HFFc6 (cell line): ENCODE data around the gene PLEKHO1. TPM values are rescaled to one million over a fixed set of nuclear protein-coding genes. Genes with fewer than 3 reads are reported as not detected.

Source experiments
- DNase-seq: peaks from one replicate; pipeline ENCODE4 v3.0.0-alpha.2; 2018
- H3K27ac Mint-ChIP-seq: 2 replicates; pipeline ENCODE4 v1.8.0; 2020; ENCODE audit warnings: mild to moderate bottlenecking, mixed read lengths
- H3K27me3 Mint-ChIP-seq: 2 replicates; pipeline ENCODE4 v1.8.0; 2021; ENCODE audit warnings: mild to moderate bottlenecking, moderate library complexity, mixed read lengths; ENCODE audit not compliant: insufficient read depth
- H3K36me3 Mint-ChIP-seq: 2 replicates; pipeline ENCODE4 v1.8.0; 2021; ENCODE audit warnings: low read depth, mixed read lengths
- H3K4me1 Mint-ChIP-seq: 2 replicates; pipeline ENCODE4 v1.8.0; 2020; ENCODE audit warnings: low read depth, mixed read lengths
- H3K4me3 Mint-ChIP-seq: 2 replicates; pipeline ENCODE4 v1.8.0; 2020; ENCODE audit warnings: mild to moderate bottlenecking, moderate library complexity, mixed read lengths
- H3K9me3 Mint-ChIP-seq: 2 replicates; pipeline ENCODE4 v1.8.0; 2020; ENCODE audit warnings: mild to moderate bottlenecking, mixed read lengths
- total RNA-seq, 6 experiments: library from RNA; stranded (reverse); fragmentation: NEBNext Ultra II Directional; extraction: Animal tissue kit (Norgen Biotek cat#: 25700); gene quantifications; 2 replicates in 1 of 6; 3 replicates in 5 of 6; pipeline ENCODE4 v1.2.3, GENCODE V29; 2021
- TF ChIP-seq, protein P1 (sequence below): fragments of 200-600 bp; sonication (generic); IDR thresholded peaks from 2 replicates; pipeline ENCODE4 v1.5.0; 2021; ENCODE audit warnings: antibody characterized with exemption, mild to moderate bottlenecking

The PLEKHO1 gene
- total RNA-seq, 6 experiments from 2014 or later, result 30.9 to 36.7 (median 32.6) TPM

DNA sequence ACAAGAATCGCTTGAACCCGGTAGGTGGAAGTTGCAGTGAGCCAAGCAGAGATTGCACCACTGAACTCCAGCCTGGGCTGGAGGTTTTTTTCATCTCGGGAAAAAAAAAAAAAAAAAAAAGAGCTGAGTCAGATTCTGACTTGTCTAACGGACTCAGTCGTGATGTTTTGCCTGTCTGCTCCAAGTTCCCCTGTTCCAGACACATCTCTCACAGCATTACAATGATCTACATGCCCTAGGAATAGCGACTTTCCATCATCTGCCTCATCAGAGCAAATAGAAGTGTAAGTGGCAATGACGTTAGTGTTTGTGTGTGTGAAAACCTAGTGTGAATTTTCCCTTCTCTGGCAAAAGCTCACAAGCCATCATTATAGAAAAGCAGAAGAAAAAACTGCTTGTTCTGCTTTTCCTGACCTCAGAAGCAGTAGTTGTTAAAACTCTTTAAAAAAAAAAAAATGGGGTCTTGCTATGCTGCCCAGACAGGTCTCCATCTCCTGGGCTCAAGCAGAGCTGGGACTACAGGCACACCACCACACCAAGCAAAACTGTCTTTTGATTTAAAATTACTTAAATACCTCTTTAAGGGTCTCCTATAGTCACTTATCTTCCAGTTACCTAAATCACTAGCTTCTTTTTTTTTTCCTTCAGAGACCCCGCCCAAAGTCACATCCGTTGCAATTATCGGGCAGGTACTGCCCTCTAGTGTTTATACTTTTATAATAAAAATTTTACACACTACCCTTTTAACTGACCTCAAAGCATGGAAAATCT is 37.3 kb downstream of the PLEKHO1 start:
- Mint-ChIP-seq H3K27ac (peak overlapping the region; percentile 87), H3K36me3 (no peaks in the 10 kb centered on the region; the same call in 1 of the 2 replicates), H3K9me3 (no peaks in the 10 kb centered on the region), H3K27me3 (no peaks in the 10 kb centered on the region; the same call in 1 of the 2 replicates), H3K4me1 (peaks cover 41% of the 10 kb centered on the region), H3K4me3 (peak overlapping the region; percentile 69)
- TF ChIP-seq, protein P1, sequence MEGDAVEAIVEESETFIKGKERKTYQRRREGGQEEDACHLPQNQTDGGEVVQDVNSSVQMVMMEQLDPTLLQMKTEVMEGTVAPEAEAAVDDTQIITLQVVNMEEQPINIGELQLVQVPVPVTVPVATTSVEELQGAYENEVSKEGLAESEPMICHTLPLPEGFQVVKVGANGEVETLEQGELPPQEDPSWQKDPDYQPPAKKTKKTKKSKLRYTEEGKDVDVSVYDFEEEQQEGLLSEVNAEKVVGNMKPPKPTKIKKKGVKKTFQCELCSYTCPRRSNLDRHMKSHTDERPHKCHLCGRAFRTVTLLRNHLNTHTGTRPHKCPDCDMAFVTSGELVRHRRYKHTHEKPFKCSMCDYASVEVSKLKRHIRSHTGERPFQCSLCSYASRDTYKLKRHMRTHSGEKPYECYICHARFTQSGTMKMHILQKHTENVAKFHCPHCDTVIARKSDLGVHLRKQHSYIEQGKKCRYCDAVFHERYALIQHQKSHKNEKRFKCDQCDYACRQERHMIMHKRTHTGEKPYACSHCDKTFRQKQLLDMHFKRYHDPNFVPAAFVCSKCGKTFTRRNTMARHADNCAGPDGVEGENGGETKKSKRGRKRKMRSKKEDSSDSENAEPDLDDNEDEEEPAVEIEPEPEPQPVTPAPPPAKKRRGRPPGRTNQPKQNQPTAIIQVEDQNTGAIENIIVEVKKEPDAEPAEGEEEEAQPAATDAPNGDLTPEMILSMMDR, result peak; percentile 84
- DNase-seq, result peak; percentile 41

DNA sequence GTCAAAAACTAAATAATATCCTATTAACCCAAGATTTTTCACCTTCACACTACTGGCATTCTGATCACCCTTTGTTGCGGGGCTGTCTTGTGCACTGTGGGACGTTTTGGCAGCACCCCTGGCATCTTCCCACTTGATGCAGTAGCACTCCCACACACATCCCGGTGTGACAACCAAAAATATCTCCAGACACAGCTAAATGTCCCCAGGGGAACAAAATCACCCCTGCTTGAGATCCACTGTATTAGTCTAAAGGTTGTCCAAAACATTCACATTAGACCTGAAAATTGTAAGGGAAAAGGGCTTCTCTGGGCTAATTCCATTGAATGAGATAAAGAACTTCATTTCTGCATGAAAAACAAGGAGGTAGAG is 37.8 kb downstream of the PLEKHO1 start:
- no peak for DNase-seq
- H3K4me3 Mint-ChIP-seq, result peak overlapping the region; percentile 69
- peaks cover 47% of the 10 kb centered on the region for H3K4me1 Mint-ChIP-seq
- peaks cover 1% of the 10 kb centered on the region; the same call in 1 of the 2 replicates for H3K27me3 Mint-ChIP-seq
- no peaks in the 10 kb centered on the region; the same call in 1 of the 2 replicates for H3K36me3 Mint-ChIP-seq
- TF ChIP-seq, protein P1, result peak; percentile 47
- no peaks in the 10 kb centered on the region for H3K9me3 Mint-ChIP-seq
- H3K27ac Mint-ChIP-seq, result peak overlapping the region; percentile 87

DNA sequence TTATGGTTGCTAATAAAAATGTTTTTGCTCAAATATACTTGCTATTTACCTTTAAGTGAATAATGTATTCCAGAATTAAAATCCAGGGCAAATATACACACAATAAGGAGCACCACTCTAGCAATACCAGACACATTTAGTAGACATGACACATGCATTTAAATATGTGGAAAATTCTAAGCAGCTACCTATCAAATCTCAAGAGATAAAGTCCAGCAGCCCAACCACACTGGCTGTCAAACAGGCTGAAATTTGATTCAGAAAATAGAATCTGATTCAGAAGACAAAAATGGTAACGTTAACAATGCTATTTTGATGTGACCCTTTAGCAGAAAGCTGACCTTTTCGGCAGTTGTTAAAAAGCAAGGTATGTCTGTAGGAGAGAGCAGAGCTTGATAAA is 42.3 kb downstream of the PLEKHO1 start:
- peak overlapping the region; percentile 63 for H3K27ac Mint-ChIP-seq
- DNase-seq, result peak; percentile 72
- H3K36me3 Mint-ChIP-seq, result no peaks in the 10 kb centered on the region; the same call in 1 of the 2 replicates
- H3K9me3 Mint-ChIP-seq, result no peaks in the 10 kb centered on the region
- H3K27me3 Mint-ChIP-seq, result peaks cover 2% of the 10 kb centered on the region; the same call in 1 of the 2 replicates
- TF ChIP-seq, protein P1, result no peak
- peak overlapping the region; percentile 43 for H3K4me3 Mint-ChIP-seq
- H3K4me1 Mint-ChIP-seq, result peaks cover 61% of the 10 kb centered on the region

DNA sequence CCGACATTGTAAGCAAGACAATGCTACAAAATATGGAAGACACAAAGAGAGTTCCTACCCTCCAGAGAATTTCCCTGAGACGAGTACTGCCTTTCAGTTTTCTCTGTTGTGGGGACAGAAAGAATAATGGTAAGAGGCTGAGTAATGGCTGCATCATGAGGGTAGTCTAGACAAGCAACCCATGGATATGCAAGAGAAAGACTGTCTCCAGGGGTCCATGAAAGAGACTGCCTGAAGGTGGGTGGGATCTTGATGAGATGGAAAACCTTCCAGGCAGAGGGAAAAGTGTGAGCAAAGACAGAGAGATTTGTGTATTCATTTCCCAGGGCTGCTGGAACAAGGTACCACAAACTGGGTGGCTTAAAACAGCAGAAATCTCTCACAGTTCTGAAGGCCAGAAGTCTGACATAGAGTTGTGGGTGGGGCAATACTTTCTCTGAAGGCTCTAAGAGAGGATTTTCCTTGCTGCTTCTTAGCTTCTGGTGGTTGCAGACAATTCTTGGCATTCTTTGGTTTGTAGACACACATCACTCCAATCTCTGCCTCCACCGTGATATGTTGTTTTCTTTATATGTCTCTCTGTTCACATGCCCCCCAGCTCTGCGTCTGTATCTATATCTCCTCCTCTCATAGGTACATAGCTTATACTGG is 44.8 kb downstream of the PLEKHO1 start:
- TF ChIP-seq, protein P1, result no peak
- Mint-ChIP-seq H3K27me3 (peaks cover 5% of the 10 kb centered on the region), H3K27ac (peak overlapping the region; percentile 72), H3K4me3 (no peak overlapping the region), H3K36me3 (no peaks in the 10 kb centered on the region; the same call in 1 of the 2 replicates), H3K4me1 (peaks cover 51% of the 10 kb centered on the region), H3K9me3 (no peaks in the 10 kb centered on the region)
- peak; percentile 54 for DNase-seq

DNA sequence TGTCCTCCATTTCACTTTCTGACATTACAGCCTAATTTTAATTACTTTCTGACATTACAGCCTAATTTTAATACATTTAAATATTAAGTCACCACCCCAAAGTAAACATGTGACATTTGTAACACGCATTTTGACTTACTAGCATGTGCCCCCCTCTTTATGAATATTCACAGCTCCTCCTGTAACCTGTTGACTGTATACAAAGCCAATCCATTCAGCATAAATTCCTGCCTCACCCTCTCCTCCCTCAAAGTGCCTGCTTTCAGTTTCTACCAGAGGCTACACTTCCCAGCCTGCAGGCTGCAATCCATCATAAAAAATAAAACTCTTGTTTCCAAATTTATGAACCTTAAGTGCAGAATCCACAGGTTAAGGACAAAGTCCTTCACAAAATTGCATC is 46.7 kb downstream of the PLEKHO1 start:
- Mint-ChIP-seq H3K27me3 (peaks cover 5% of the 10 kb centered on the region; the same call in 1 of the 2 replicates), H3K4me1 (peaks cover 38% of the 10 kb centered on the region), H3K4me3 (no peak overlapping the region; the same call in 1 of the 2 replicates), H3K27ac (no peak overlapping the region), H3K36me3 (no peaks in the 10 kb centered on the region), H3K9me3 (no peaks in the 10 kb centered on the region)
- TF ChIP-seq, protein P1, result no peak
- DNase-seq, result no peak
